ENCODE data around the gene EEF1E1.

- TF ChIP-seq, protein P1, sequence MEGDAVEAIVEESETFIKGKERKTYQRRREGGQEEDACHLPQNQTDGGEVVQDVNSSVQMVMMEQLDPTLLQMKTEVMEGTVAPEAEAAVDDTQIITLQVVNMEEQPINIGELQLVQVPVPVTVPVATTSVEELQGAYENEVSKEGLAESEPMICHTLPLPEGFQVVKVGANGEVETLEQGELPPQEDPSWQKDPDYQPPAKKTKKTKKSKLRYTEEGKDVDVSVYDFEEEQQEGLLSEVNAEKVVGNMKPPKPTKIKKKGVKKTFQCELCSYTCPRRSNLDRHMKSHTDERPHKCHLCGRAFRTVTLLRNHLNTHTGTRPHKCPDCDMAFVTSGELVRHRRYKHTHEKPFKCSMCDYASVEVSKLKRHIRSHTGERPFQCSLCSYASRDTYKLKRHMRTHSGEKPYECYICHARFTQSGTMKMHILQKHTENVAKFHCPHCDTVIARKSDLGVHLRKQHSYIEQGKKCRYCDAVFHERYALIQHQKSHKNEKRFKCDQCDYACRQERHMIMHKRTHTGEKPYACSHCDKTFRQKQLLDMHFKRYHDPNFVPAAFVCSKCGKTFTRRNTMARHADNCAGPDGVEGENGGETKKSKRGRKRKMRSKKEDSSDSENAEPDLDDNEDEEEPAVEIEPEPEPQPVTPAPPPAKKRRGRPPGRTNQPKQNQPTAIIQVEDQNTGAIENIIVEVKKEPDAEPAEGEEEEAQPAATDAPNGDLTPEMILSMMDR (IDR thresholded peaks at IDR 0.05), result no peak
- TF ChIP-seq POLR2A (IDR thresholded peaks at IDR 0.05), result no peak
These were observed 7.9 kb upstream of the EEF1E1 start for GRCh38 chr6:8110117-8110721.
